DMS114 treated with DMSO at 0.1 percent for 48 hours (cell line): Measurements from ENCODE around the gene PPL.

Source experiments
- DNase-seq: peaks from one replicate; lab custom pipeline; 2025; ENCODE audit not compliant: unreplicated experiment; lab: John Stamatoyannopoulos, UW

PPL gene

GRCh38 chr16:4891097-4891885 lies 45.7 kb downstream of the PPL start:
- no peak for DNase-seq

- no peak for DNase-seq
These were observed 46.3 kb downstream of the PPL start for GRCh38 chr16:4890686-4891085.

- DNase-seq, result no peak
These were observed 46.9 kb downstream of the PPL start for GRCh38 chr16:4890026-4890425.

- no peak for DNase-seq
These were observed 48.4 kb downstream of the PPL start for GRCh38 chr16:4888428-4889135.

- no peak for DNase-seq
These were observed 50.8 kb downstream of the PPL start for GRCh38 chr16:4886151-4886550.

GRCh38 chr16:4884972-4885874 lies 51.7 kb downstream of the PPL start:
- no peak for DNase-seq

GRCh38 chr16:4884209-4884608 lies 52.7 kb downstream of the PPL start:
- no peak for DNase-seq

- no peak for DNase-seq
These were observed 53.4 kb downstream of the PPL start for GRCh38 chr16:4883501-4883900.

GRCh38 chr16:4882633-4883285 lies 54.2 kb downstream of the PPL start:
- no peak for DNase-seq

GRCh38 chr16:4882000-4882632 lies 54.8 kb downstream of the PPL start:
- DNase-seq, result no peak

GRCh38 chr16:4880006-4880580 lies 56.9 kb downstream of the PPL start:
- no peak for DNase-seq

GRCh38 chr16:4879049-4879448 lies 57.9 kb downstream of the PPL start:
- DNase-seq, result no peak

- DNase-seq, result no peak
These were observed 59.6 kb downstream of the PPL start for GRCh38 chr16:4877380-4877685.

GRCh38 chr16:4876646-4877379 lies 60.1 kb downstream of the PPL start:
- no peak for DNase-seq

- DNase-seq, result no peak
These were observed 62.3 kb downstream of the PPL start for GRCh38 chr16:4874666-4875065.

GRCh38 chr16:4873091-4873490 lies 63.9 kb downstream of the PPL start:
- no peak for DNase-seq

GRCh38 chr16:4871071-4871470 lies 65.9 kb downstream of the PPL start:
- DNase-seq, result no peak

GRCh38 chr16:4870138-4870671 lies 66.7 kb downstream of the PPL start:
- DNase-seq, result no peak

- no peak for DNase-seq
These were observed 67.7 kb downstream of the PPL start for GRCh38 chr16:4869147-4869805.
